NB4 (cell line): ENCODE results near the gene CCDC178.

Experiments used
- MAX ChIP-seq: IDR thresholded peaks from 2 replicates; pipeline ENCODE4 v1.6.1; 2011; ENCODE audit warnings: low read depth, low read length
- MYC ChIP-seq: IDR thresholded peaks from 2 replicates; pipeline ENCODE4 v1.6.1; 2011; ENCODE audit warnings: low read depth, low read length
- POLR2A ChIP-seq: IDR thresholded peaks from 2 replicates; pipeline ENCODE4 v1.6.1; 2011; ENCODE audit warnings: mild to moderate bottlenecking; ENCODE audit not compliant: insufficient read length; ENCODE audit errors: extremely low read depth
- TF ChIP-seq, protein P1 (sequence below): IDR thresholded peaks from one replicate; pipeline ENCODE4 v1.5.1; 2012; ENCODE audit warnings: low read depth, low read length

DNA sequence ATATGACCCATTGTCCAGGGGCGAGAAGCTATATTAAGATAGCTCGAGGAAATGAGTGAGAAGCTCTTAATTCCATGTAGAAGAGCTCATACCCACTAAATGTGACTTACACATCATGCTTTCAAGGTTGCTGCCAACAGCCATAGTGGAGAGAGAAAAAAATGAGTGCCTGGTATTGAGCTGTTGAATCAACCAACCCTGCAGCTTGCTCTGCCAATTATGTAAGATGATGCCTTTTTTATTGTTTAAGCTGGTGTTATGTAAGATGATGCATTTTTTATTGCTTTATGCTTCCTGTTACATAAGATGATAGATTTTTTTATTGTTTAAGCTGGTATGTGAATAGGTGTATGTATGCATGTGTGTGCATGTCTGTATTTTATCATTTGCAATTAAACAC lies 228.2 kb downstream of the CCDC178 start:
- TF ChIP-seq, protein P1, sequence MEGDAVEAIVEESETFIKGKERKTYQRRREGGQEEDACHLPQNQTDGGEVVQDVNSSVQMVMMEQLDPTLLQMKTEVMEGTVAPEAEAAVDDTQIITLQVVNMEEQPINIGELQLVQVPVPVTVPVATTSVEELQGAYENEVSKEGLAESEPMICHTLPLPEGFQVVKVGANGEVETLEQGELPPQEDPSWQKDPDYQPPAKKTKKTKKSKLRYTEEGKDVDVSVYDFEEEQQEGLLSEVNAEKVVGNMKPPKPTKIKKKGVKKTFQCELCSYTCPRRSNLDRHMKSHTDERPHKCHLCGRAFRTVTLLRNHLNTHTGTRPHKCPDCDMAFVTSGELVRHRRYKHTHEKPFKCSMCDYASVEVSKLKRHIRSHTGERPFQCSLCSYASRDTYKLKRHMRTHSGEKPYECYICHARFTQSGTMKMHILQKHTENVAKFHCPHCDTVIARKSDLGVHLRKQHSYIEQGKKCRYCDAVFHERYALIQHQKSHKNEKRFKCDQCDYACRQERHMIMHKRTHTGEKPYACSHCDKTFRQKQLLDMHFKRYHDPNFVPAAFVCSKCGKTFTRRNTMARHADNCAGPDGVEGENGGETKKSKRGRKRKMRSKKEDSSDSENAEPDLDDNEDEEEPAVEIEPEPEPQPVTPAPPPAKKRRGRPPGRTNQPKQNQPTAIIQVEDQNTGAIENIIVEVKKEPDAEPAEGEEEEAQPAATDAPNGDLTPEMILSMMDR = no peak
- no peak for TF ChIP-seq MAX
- no peak for TF ChIP-seq POLR2A
- no peak for TF ChIP-seq MYC
